Motor neuron (in vitro differentiated cells): ENCODE data around the gene TSG101. TPM values are rescaled to one million over a fixed set of nuclear protein-coding genes. Genes with fewer than 3 reads are reported as not detected.

ENCODE experiments used
- ATAC-seq, 8 experiments: fragments of 200-7000 bp; cut with Tn5 transposase; replicated peaks in 6 of 8; 2 replicates each; pipeline ENCODE4 v1.8.0; 2021; ENCODE audit warnings: mild to moderate bottlenecking in 8 of 8, moderate library complexity in 8 of 8
- H3K27ac ChIP-seq, 2 donors: fragments of 250-450 bp; sonication (Bioruptor Pico); 2 replicates each; pipeline ENCODE4 v1.9.0; 2021; ENCODE audit warnings: antibody characterized with exemption in 2 of 2, mild to moderate bottlenecking in 2 of 2, moderate library complexity in 1 of 2
- H3K4me1 ChIP-seq, 2 donors: fragments of 250-450 bp; sonication (Bioruptor Pico); replicated peaks in 1 of 2; 2 replicates each; pipeline ENCODE4 v1.6.1; 2021; ENCODE audit warnings: antibody characterized with exemption in 2 of 2, mild to moderate bottlenecking in 2 of 2, moderate library complexity in 1 of 2
- H3K4me3 ChIP-seq, 5 donors: fragments of 250-450 bp; sonication (Bioruptor Pico); 2 replicates each; pipeline ENCODE4 v1.9.0; 2021; ENCODE audit warnings: antibody characterized with exemption in 5 of 5, mild to moderate bottlenecking in 5 of 5, moderate library complexity in 4 of 5
- WGBS, 10 experiments: fragments of 450-650 bp; shearing (Covaris generic); methylation state at CpG; one replicate each; pipeline ENCODE4 v1.0.0; 2022; 5-methylcytosine and 5-hydroxymethylcytosine counted together
- in situ Hi-C, 9 experiments: fragments of 400-800 bp; cut with MboI; loops; one replicate each; pipeline ENCODE4 v1.15.0; 2021; ENCODE audit warnings: low sequenced_read_pairs in 9 of 9, low pct_unique_long_range_greater_than_20kb in 2 of 9; ENCODE audit not compliant: unreplicated experiment in 9 of 9
- total RNA-seq, 8 experiments: library from RNA; unstranded; fragments of 300-600 nt; gene quantifications; 2 replicates each; pipeline versions ENCODE4 v1.2.3 to v1.2.4, GENCODE V29; 2022

The TSG101 gene
- total RNA-seq: 100 to 1,000 TPM in 1 of 8 experiments, 10 to 100 TPM in 7; 57.3 to 100 (median 86.0) TPM

DNA sequence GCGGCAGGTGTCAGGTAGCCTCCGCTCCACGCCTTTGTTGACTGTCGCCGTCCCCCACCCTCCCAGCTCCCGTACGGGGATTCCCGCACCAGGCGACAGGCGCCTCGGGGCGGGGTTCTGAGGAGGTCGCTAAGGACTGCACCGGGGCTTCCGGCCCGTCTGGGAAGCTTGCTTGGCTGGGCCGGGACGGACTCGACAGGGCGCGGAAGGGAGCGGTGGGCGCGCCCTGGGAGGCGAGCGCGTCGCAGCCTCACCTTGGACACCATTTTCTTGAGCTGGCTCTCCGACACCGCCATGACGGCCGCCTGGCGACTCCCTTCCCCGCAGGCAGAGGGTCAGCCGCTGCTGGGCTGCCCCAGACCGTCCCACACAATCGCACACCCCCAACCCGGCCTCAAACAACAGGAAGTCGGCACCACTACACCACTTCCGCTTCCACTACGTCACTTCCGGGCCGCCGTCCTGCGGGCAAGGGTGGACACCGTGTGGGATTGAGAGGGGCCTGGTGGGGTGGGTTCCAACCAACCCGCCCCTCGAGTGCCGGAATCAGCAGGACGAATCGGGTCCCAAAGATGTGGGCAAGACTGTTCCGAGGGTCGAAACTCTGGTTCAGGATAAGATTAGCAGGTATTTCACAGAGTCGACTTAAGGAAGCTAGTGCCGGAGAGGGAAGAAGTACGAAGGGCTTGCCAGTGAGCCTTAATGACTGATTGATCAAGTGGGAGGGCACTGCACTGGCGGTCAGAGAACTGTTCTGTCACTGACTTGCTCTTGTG is at the start of gene TSG101:
TSG101 (minus strand) TSS at position 422 of the 776 bp plus-strand sequence; CDS start at position 296, 126 bp downstream.
- peak; percentile 91 to 99 (median 98) for ATAC-seq
- in situ Hi-C loops: loop anchor here in 3 of 9 experiments (25.0 kb wide), 2 partner anchors 111 to 211 kb away; partner anchors contain the start of genes IGSF22 (in 2 of the 3) and SPTY2D1 (in 1 of the 3)
- Histone ChIP-seq H3K4me1 (peaks cover 10 to 13% of the 10 kb centered on the region in 2 donors), H3K27ac (peak within 1 kb of the TSS; percentile 90 to 94), H3K4me3 (peak within 1 kb of the TSS; percentile 58 to 83 (median 77))
- WGBS, 10 experiments: 0 to 3% (median 0%) methylated on average over 2 to 16 of the region's 57 CpGs; no CpG with 5 or more reads in 5 of the 10 experiments

DNA sequence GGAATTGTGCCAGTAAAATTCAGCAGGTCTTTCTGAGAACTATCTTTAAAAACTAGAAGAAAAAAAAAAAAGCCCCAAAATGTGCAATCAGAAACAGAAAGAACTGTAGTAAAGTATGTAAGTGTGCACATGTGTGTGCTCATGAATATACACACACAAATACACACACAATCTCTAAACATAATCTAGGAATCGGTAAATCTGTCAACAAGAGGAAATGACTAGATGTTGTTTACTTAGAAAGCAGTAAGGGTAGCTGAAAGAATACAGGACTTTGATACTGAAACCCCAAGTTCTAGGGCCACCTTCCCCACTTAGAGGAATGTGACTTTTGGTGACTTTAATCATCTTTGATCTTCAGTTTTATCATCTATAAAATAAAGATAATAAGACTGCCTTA is 48.6 kb upstream of the TSG101 start:
- WGBS, 10 experiments: 89 to 100% (median 100%) methylated on average over 1 of the region's 1 CpG; no CpG with 5 or more reads in 6 of the 10 experiments
- no peak for ATAC-seq
- H3K27ac ChIP-seq: no peak overlapping the region
- no peak overlapping the region for H3K4me3 ChIP-seq
- in situ Hi-C loops: no loop called here
- H3K4me1 ChIP-seq: no peaks in the 10 kb centered on the region

DNA sequence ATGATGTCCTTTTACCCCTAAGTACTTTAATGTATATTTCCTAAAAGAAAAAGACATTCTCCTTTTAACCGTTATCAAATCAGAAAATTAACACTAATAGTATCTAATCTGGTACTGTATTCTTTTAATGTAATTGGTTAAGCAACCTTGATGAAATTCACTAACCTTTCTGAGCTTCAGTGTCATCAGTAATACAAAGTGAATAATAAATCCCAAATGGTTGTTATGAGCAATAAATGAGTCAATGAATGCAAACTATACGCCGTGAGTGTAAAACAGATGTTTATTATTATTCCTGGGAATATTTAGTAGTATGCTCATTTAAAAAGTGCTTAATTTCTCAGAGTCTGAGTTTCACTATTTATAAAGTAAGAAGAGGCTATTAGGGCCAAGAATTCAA is 40.3 kb upstream of the TSG101 start:
- WGBS, 10 experiments: 33 to 100% (median 89%) methylated on average over 1 to 3 of the region's 3 CpGs
- in situ Hi-C loops: no loop called here
- peak in 1 of 8 experiments; percentile 37 for ATAC-seq
- H3K27ac ChIP-seq: no peak overlapping the region
- H3K4me1 ChIP-seq: no peaks in the 10 kb centered on the region
- no peak overlapping the region for H3K4me3 ChIP-seq

DNA sequence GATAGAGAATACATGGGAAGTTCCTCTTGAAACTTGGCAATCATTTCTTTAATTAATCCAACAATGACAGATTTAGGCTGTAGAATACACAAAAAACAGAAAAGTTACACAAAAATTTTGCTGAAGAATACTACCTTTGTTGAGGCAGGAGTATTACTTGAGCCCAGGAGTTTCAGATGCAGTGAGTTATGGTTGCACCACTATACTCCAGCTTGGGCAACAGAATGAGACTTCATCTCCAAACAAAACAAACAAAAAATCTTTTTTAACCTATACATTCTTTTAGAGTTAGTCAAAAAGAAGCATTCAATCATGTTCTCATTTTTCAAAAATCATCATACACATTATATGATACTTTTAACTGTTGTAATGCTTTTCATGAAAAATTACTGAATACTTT is 39.7 kb upstream of the TSG101 start:
- H3K4me1 ChIP-seq: no peaks in the 10 kb centered on the region
- no peak overlapping the region for H3K4me3 ChIP-seq
- no peak overlapping the region for H3K27ac ChIP-seq
- in situ Hi-C loops: no loop called here
- ATAC-seq: no peak

- no peak overlapping the region for H3K4me3 ChIP-seq
- no peaks in the 10 kb centered on the region for H3K4me1 ChIP-seq
- ATAC-seq: no peak
- in situ Hi-C loops: no loop called here
- no peak overlapping the region for H3K27ac ChIP-seq
These were observed 37.4 kb upstream of the TSG101 start for GRCh38 chr11:18564149-18564548.

DNA sequence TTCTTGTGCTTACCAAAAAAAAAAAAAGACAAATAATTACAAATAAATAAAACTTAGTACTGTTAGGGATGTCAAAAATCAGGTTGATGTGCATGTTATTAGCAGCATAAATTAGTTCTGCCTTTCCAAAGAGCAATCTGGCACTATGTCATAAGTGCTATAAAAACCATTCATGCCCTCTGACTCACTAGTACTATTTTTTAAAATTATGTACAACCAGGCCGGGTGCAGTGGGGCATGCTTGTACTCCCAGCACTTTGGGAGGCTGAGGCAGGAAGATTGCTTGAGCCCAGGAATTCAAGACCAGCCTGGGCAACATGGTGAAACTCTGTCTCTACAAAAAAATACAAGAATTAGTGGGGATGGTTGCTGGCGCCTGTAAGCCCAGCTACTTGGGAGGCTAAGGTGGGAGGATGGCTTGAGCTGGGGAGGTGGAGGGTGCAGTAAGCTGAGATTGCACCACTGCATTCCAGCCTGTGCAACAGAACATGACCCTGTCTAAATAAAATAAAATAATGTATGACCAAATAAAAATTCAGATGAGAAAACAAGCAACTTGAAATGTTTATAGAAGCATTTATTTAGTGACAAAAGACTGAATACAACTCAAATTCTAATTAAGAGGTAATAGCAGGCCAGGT is 36.5 kb upstream of the TSG101 start:
- ATAC-seq: no peak
- Histone ChIP-seq H3K27ac (no peak overlapping the region), H3K4me1 (no peaks in the 10 kb centered on the region), H3K4me3 (no peak overlapping the region)
- 64 to 100% (median 96%) methylated on average over 1 to 2 of the region's 2 CpGs; no CpG with 5 or more reads in 3 of the 10 experiments for WGBS, 10 experiments
- in situ Hi-C loops: no loop called here

DNA sequence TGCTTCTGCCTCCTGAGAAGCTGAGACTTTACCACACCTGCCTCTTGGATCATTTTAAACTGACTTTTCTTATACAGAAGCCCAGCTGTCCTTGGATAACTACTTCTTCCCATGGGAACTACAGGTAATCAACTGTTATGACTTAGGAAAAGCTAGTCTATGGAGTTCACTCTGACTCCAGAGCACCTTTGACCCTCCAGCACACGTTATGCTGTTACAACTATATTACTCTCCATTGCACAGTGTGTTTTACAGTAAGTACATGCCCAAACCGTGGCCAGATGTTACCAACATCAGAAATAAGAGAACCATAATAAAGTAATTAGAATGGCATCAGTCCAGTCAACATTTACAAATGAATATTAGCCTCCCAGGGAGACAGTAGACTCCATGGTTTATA is 21.3 kb upstream of the TSG101 start:
- H3K27ac ChIP-seq: no peak overlapping the region
- H3K4me3 ChIP-seq: no peak overlapping the region
- in situ Hi-C loops: loop anchor here in 3 of 9 experiments (25.0 kb wide), 2 partner anchors 89 to 189 kb away; partner anchors contain the start of genes IGSF22 (in 2 of the 3) and SPTY2D1 (in 1 of the 3)
- no peaks in the 10 kb centered on the region for H3K4me1 ChIP-seq
- 33 to 82% (median 67%) methylated on average over 1 to 2 of the region's 2 CpGs; no CpG with 5 or more reads in 3 of the 10 experiments for WGBS, 10 experiments
- no peak for ATAC-seq

DNA sequence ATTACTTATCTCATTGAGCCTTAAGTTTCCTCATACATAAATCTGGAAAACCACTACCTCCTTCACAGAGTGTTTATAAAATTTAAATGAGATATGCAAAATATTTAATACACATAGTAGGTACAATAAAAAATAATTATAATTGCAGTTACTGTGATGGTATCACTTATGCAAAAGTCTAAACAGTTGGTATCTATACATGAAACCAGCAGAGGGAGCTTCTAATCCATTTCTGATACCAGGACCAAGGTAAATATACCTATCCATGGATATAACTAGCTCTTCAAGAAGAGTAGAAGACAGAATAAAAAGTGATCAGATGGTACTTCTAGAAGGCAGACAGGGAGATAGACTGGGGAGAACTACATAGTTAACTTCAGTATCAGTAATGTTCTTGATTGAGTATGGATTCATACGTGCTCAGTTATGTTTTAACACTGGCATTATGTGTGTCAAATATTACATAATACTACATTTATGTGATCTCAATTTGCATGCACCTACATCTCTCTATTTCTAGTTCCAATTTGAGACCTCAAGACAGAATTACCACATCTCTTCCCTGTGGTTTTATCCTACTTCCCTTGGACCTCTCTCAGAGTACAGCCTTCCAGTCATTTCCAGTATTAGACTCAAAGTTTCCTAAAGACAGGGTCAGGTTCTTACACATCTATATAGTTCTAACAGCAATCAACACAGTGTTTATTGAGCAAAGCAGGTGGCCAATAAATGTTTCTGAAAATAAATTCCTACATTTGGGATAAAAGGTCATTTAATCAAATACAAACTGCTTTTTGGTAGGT is 13.7 kb upstream of the TSG101 start:
- Histone ChIP-seq H3K4me3 (no peak overlapping the region), H3K27ac (no peak overlapping the region), H3K4me1 (no peaks in the 10 kb centered on the region)
- ATAC-seq: peak in 3 of 8 experiments; percentile 55 to 59 (median 57)
- in situ Hi-C loops: loop anchor here in 3 of 9 experiments (25.0 kb wide), 2 partner anchors 97 to 197 kb away; partner anchors contain the start of genes IGSF22 (in 2 of the 3) and SPTY2D1 (in 1 of the 3)
- 80 to 100% (median 92%) methylated on average over 1 of the region's 1 CpG; no CpG with 5 or more reads in 4 of the 10 experiments for WGBS, 10 experiments

GRCh38 chr11:18536209-18536608 is 9.5 kb upstream of the TSG101 start:
- 80 to 90% (median 83%) methylated on average over 1 of the region's 1 CpG; no CpG with 5 or more reads in 3 of the 10 experiments for WGBS, 10 experiments
- H3K4me1 ChIP-seq: no peaks in the 10 kb centered on the region
- H3K27ac ChIP-seq: no peak overlapping the region
- no peak overlapping the region for H3K4me3 ChIP-seq
- ATAC-seq: no peak
- in situ Hi-C loops: loop anchor here in 3 of 9 experiments (25.0 kb wide), 2 partner anchors 101 to 201 kb away; partner anchors contain the start of genes IGSF22 (in 2 of the 3) and SPTY2D1 (in 1 of the 3)

GRCh38 chr11:18534245-18534644 is 7.5 kb upstream of the TSG101 start:
- ATAC-seq: no peak
- 0 to 100% (median 82%) methylated on average over 1 of the region's 1 CpG; no CpG with 5 or more reads in 1 of the 10 experiments for WGBS, 10 experiments
- in situ Hi-C loops: loop anchor here in 3 of 9 experiments (25.0 kb wide), 2 partner anchors 103 to 203 kb away; partner anchors contain the start of genes IGSF22 (in 2 of the 3) and SPTY2D1 (in 1 of the 3)

GRCh38 chr11:18533365-18533764 is 6.6 kb upstream of the TSG101 start:
- no peak overlapping the region for H3K27ac ChIP-seq
- H3K4me1 ChIP-seq: no peaks in the 10 kb centered on the region
- ATAC-seq: no peak
- H3K4me3 ChIP-seq: no peak overlapping the region
- in situ Hi-C loops: loop anchor here in 3 of 9 experiments (25.0 kb wide), 2 partner anchors 104 to 204 kb away; partner anchors contain the start of genes IGSF22 (in 2 of the 3) and SPTY2D1 (in 1 of the 3)
- WGBS, 10 experiments: 62 to 100% (median 100%) methylated on average over 1 to 3 of the region's 3 CpGs; no CpG with 5 or more reads in 2 of the 10 experiments

More at GRCh38 chr11:18534245-18534644, 7.5 kb upstream of the TSG101 start:
- H3K4me1 ChIP-seq: no peaks in the 10 kb centered on the region
- no peak overlapping the region for H3K4me3 ChIP-seq
- no peak overlapping the region for H3K27ac ChIP-seq

DNA sequence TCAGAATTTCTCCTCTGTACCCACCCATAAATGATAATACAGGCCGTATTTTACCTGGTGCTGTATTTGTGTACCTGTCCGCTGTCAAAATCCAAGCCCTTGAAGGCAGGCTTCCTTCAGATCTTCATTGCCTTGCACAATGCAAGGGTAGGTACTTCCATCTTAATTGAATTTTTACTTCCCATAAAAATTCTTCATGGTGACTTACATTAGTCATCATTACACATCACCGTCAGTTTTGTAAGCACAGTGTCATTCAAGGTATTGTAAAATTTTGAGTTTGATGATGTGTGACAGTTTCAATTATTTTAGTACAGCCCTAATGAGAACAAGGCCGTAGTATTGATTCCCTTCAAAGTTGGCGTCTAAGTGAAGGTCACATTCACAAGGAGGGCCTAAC is 770 bp upstream of the TSG101 start:
- ATAC-seq: peak in 2 of 8 experiments; percentile 1 to 4
- peak overlapping the region; percentile 90 to 94 for H3K27ac ChIP-seq
- WGBS, 10 experiments: 0 to 59% (median 38%) methylated on average over 1 to 5 of the region's 5 CpGs
- H3K4me3 ChIP-seq: peak overlapping the region; percentile 58 to 83 (median 77)
- peaks cover 10 to 13% of the 10 kb centered on the region in 2 donors for H3K4me1 ChIP-seq
- in situ Hi-C loops: loop anchor here in 3 of 9 experiments (25.0 kb wide), 2 partner anchors 110 to 210 kb away; partner anchors contain the start of genes IGSF22 (in 2 of the 3) and SPTY2D1 (in 1 of the 3)
